HepG2 (cell line): Measurements from ENCODE around the gene RPEL1. TPM values are rescaled to one million over a fixed set of nuclear protein-coding genes. Genes with fewer than 3 reads are reported as not detected.

Source experiments
- ATAC-seq: fragments of 200-7000 bp; cut with Tn5 transposase; 3 replicates; pipeline ENCODE4 v1.9.1; 2020; ENCODE audit warnings: mild to moderate bottlenecking, moderate library complexity
- BruUV-seq: library from RNA; stranded (reverse); fragments of 400-500 nt; replicated peaks from 2 replicates; lab custom pipeline; 2021; lab: Mats Ljungman, UMichigan
- CTCF ChIA-PET: fragments of 300-600 bp; formaldehyde crosslinking; extraction: SDS; loops from one replicate; lab custom pipeline; 2021; ENCODE audit warnings: low total read pairs, inconsistent platforms, low intra/inter-chr PET ratio; lab: Yijun Ruan, JAX
- POLR2A ChIA-PET: fragments of 350-600 bp; sonication (Branson Sonifier 250); formaldehyde crosslinking; loops from one replicate; lab custom pipeline; 2020; ENCODE audit warnings: antibody characterized with exemption, inconsistent platforms; lab: Yijun Ruan, JAX
- DNase-seq: peaks from one replicate; pipeline ENCODE4 v3.0.0-alpha.2; 2015; ENCODE audit warnings: low spot score
- FAIRE-seq: peaks from 3 replicates; lab custom pipeline; 2011; peaks lifted over from hg19 to GRCh38; lab: Jason Lieb, UNC
- H2AFZ ChIP-seq: one replicate; pipeline ENCODE4 v1.6.1; 2011; ENCODE audit warnings: low read length, inconsistent platforms
- H3K27ac ChIP-seq: fragments of 300-600 bp; 3 replicates; pipeline ENCODE4 v1.8.0; 2011; ENCODE audit warnings: mixed run types, mild to moderate bottlenecking, mixed read lengths, low read length, inconsistent platforms; ENCODE audit not compliant: insufficient read depth; ENCODE audit errors: extremely low read length
- H3K27me3 ChIP-seq, 2 experiments: fragments of 200-600 bp in 1 of 2; 2 replicates in 1 of 2; 3 replicates in 1 of 2; pipeline versions ENCODE4 v1.6.0 to v1.8.0; 2011; ENCODE audit warnings: low read length in 2 of 2, mild to moderate bottlenecking in 2 of 2, moderate library complexity in 2 of 2, inconsistent platforms in 1 of 2; ENCODE audit not compliant: insufficient read depth in 2 of 2, control insufficient read depth in 1 of 2
- H3K36me3 ChIP-seq, 2 experiments: fragments of 200-600 bp in 1 of 2; replicated peaks in 1 of 2; 2 replicates in 1 of 2; 3 replicates in 1 of 2; pipeline versions ENCODE4 v1.5.1 to v1.8.0; 2011; ENCODE audit warnings: low read length in 2 of 2, inconsistent platforms in 1 of 2; ENCODE audit not compliant: insufficient read depth in 2 of 2, control insufficient read depth in 1 of 2
- H3K4me1 ChIP-seq: 2 replicates; pipeline ENCODE4 v1.5.1; 2012; ENCODE audit warnings: low read length, inconsistent platforms; ENCODE audit not compliant: insufficient read depth
- H3K4me2 ChIP-seq: 2 replicates; pipeline ENCODE4 v1.6.0; 2011; ENCODE audit warnings: low read depth, low read length, inconsistent platforms
- H3K4me3 ChIP-seq, 3 experiments: fragments of 200-600 bp in 1 of 3; sonication (generic), shearing (Covaris generic) in 1 of 3; replicated peaks in 1 of 3; 2 replicates each; pipeline ENCODE4 v1.5.1; 2011 to 2016; ENCODE audit warnings: low read length in 3 of 3, inconsistent platforms in 2 of 3, low read depth in 2 of 3, mild to moderate bottlenecking in 2 of 3, control low read depth in 1 of 3, mixed read lengths in 1 of 3; ENCODE audit not compliant: insufficient read depth in 1 of 3
- H3K79me2 ChIP-seq: one replicate; pipeline ENCODE4 v1.6.1; 2011; ENCODE audit warnings: low read length, inconsistent platforms; ENCODE audit not compliant: insufficient read depth
- H3K9ac ChIP-seq: 2 replicates; pipeline ENCODE4 v1.6.0; 2011; ENCODE audit warnings: mild to moderate bottlenecking, low read depth, low read length, inconsistent platforms; ENCODE audit not compliant: insufficient read depth
- H3K9me3 ChIP-seq: 2 replicates; pipeline ENCODE4 v1.5.1; 2012; ENCODE audit warnings: mild to moderate bottlenecking, low read length
- H4K20me1 ChIP-seq: 2 replicates; pipeline ENCODE4 v1.6.0; 2011; ENCODE audit warnings: inconsistent platforms, mild to moderate bottlenecking, low read length, moderate library complexity; ENCODE audit not compliant: insufficient read depth
- CHCHD3 ChIP-seq: sonication (generic); formaldehyde crosslinking; IDR thresholded peaks from 2 replicates; pipeline ENCODE4 v1.8.0; 2022; ENCODE audit warnings: mild to moderate bottlenecking, missing genetic modification reagents, moderate library complexity
- HOXA3 ChIP-seq: sonication (generic); formaldehyde crosslinking; IDR thresholded peaks from 2 replicates; pipeline ENCODE4 v1.5.0; 2020; ENCODE audit warnings: missing genetic modification reagents
- JUNB ChIP-seq: sonication (generic); formaldehyde crosslinking; IDR thresholded peaks from 2 replicates; pipeline ENCODE4 v1.8.0; 2022; ENCODE audit warnings: missing genetic modification reagents, mild to moderate bottlenecking, borderline replicate concordance
- KAT7 ChIP-seq: IDR thresholded peaks from 2 replicates; pipeline ENCODE4 v1.6.1; 2018; ENCODE audit warnings: borderline replicate concordance, missing compliant biosample characterization
- KMT2B ChIP-seq: IDR thresholded peaks from 2 replicates; pipeline ENCODE4 v1.6.1; 2016; ENCODE audit warnings: missing genetic modification reagents, missing compliant biosample characterization
- NFE2L1 ChIP-seq: sonication (generic); formaldehyde crosslinking; IDR thresholded peaks from 2 replicates; pipeline ENCODE4 v1.4.0; 2020; ENCODE audit warnings: missing genetic modification reagents, mild to moderate bottlenecking, borderline replicate concordance
- NR2F2 ChIP-seq: IDR thresholded peaks from 2 replicates; pipeline ENCODE4 v1.6.1; 2012; ENCODE audit warnings: low read depth, inconsistent platforms, borderline replicate concordance
- RXRB ChIP-seq: IDR thresholded peaks from 2 replicates; pipeline ENCODE4 v1.6.1; 2016; ENCODE audit warnings: borderline replicate concordance, missing genetic modification reagents, missing compliant biosample characterization
- ZFP62 ChIP-seq: sonication (generic); formaldehyde crosslinking; IDR thresholded peaks from 2 replicates; pipeline ENCODE4 v1.4.0; 2020; ENCODE audit warnings: missing genetic modification reagents
- ZNF136 ChIP-seq: sonication (generic); formaldehyde crosslinking; IDR thresholded peaks from 2 replicates; pipeline ENCODE4 v1.8.1; 2022; ENCODE audit warnings: low read depth, mild to moderate bottlenecking, moderate library complexity, missing genetic modification reagents
- WGBS: methylation state at CpG from one replicate; pipeline ENCODE4 v1.1.6; 2017; ENCODE audit warnings: low lambda C conversion rate; 5-methylcytosine and 5-hydroxymethylcytosine counted together
- in situ Hi-C: cut with HindIII; loops from 2 replicates; pipeline ENCODE4 v1.10.0; 2017; ENCODE audit warnings: low pct_unique_long_range_greater_than_20kb; ENCODE audit not compliant: extremely low pct_ligation_motif_present
- intact Hi-C: fragments of 100-400 bp; cut with micrococcal nuclease; formaldehyde crosslinking; loops from one replicate; pipeline ENCODE4 v1.10.0; 2022; ENCODE audit not compliant: unreplicated experiment
- polyA plus RNA-seq, 8 experiments: library from polyadenylated mRNA; depleted of rRNA in 3 of 8; stranded (reverse) in 7 of 8; unstranded in 1 of 8; fragments of >200 nt; fragmentation: Illumina TruSeq in 4 of 8; extraction: Trizol in 4 of 8; gene quantifications; 2 replicates each; pipeline versions ENCODE4 v1.2.1 to v1.2.3, GENCODE V29; 2011 to 2016; ENCODE audit warnings: low read depth in 4 of 8, missing spikeins in 1 of 8, mixed read lengths in 1 of 8; ENCODE audit not compliant: insufficient read depth in 1 of 8
- total RNA-seq, 5 experiments: library from RNA; depleted of rRNA; stranded (reverse); fragments of >200 nt; fragmentation: Illumina TruSeq; extraction: Trizol; gene quantifications; 2 replicates each; pipeline ENCODE4 v1.2.3, GENCODE V29; 2016; ENCODE audit warnings: low read depth in 1 of 5
- TF ChIP-seq, protein P1 (sequence below): sonication (generic); formaldehyde crosslinking; IDR thresholded peaks from 2 replicates; pipeline ENCODE4 v1.4.0; 2020; ENCODE audit warnings: missing genetic modification reagents
- TF ChIP-seq, protein P2 (sequence below): IDR thresholded peaks from 2 replicates; pipeline ENCODE4 v1.6.1; 2012; ENCODE audit warnings: inconsistent platforms
- TF ChIP-seq, protein P3 (sequence below): sonication (generic); formaldehyde crosslinking; IDR thresholded peaks from 2 replicates; pipeline ENCODE4 v1.4.0; 2020; ENCODE audit warnings: missing genetic modification reagents
- TF ChIP-seq, protein P4 (sequence below): sonication (generic); formaldehyde crosslinking; conservative IDR thresholded peaks from 2 replicates; pipeline ENCODE4 v1.4.0; 2020; ENCODE audit warnings: missing genetic modification reagents

RPEL1 gene
- total and polyA plus RNA-seq, 2 of the 13 experiments (the other 11 are each of a cell fraction or from before 2014, with no cell fraction given) = 0.04 to 0.07 TPM

DNA sequence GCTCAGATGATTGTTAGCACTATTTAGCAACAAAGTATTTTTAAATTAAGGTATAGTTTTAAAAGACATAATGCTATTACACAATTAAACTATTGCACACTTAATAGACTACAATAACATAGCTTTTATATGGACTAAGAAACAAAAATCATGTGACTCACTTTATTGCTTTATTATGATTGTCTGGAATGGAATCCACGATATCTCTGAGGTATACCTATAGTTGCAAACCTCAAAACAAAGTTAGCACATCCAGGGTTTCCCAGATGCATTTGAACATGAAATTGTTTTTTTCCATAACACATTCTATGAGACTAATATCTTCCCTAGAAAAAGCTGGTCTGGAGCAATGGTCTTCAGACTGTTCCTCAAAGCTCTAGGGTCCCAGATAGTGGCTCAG, 18.3 kb upstream of the RPEL1 start:
- Histone ChIP-seq H3K27me3 (no peaks in the 10 kb centered on the region), H3K27ac (no peak overlapping the region), H3K36me3 (no peaks in the 10 kb centered on the region), H3K79me2 (no peaks in the 10 kb centered on the region), H3K4me3 (no peak overlapping the region), H3K4me1 (peaks cover 57% of the 10 kb centered on the region), H3K9me3 (peaks cover 18% of the 10 kb centered on the region), H3K9ac (no peak overlapping the region), H4K20me1 (no peaks in the 10 kb centered on the region), H3K4me2 (no peak overlapping the region), H2AFZ (no peak overlapping the region)
- no peak for ATAC-seq
- WGBS = 88% methylated on average over 1 of the region's 1 CpG
- no peak for DNase-seq
- ChIA-PET POLR2A (interaction anchor here (1.1 to 1.8 kb wide), 2 partner anchors 11 to 35 kb away, joined by 3 read pairs; no protein-coding TSS in a partner anchor), CTCF (no interaction called here)
- TF ChIP-seq JUNB (CRISPR knock-in tag) (0 out of 2 replicates have a peak, but pooled peaks have one; percentile 5), NFE2L1 (no peak)
- intact Hi-C loops = no loop called here
- in situ Hi-C loops = no loop called here
- BruUV-seq = no TSS peak
- no peak for FAIRE-seq

DNA sequence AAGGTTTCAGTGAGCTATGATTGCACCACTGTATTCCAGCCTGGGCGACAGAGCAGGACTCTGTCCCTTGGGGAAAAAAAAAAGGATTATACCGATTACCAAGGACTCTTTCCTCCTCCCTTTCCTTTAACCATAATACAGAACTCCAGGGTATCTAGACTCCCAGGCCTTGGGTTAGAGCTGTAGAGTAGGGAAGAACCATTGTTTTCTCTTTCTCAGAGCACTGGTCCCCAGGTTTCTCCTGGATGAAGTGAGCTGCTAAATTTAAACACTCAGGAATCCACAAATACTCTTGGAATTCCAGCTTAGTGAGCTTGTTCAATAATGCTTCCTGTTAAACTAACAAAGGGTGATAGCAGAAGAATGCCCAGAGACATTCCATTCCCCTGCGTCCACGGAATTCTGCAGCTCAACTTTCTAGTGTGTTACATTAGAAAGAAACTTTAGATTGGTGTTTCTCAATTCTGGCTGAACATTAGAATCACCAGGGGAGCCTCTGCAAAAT, 14.6 kb upstream of the RPEL1 start:
- FAIRE-seq (peak; percentile 80), ATAC-seq (peak; percentile 91), DNase-seq (peak; percentile 95)
- 3% methylated on average over 4 of the region's 4 CpGs for WGBS
- in situ Hi-C loops = no loop called here
- Histone ChIP-seq H2AFZ (no peak overlapping the region), H3K9me3 (no peaks in the 10 kb centered on the region), H3K4me3 (peak overlapping the region in 1 of 3 experiments; percentile 23; a peak in 1 of 6 replicates), H3K4me1 (peaks cover 71% of the 10 kb centered on the region), H3K4me2 (peak overlapping the region; percentile 49), H4K20me1 (no peaks in the 10 kb centered on the region), H3K9ac (peak overlapping the region; percentile 51; the same call in 1 of the 2 replicates), H3K79me2 (no peaks in the 10 kb centered on the region), H3K36me3 (no peaks in the 10 kb centered on the region), H3K27me3 (no peaks in the 10 kb centered on the region), H3K27ac (peak overlapping the region; percentile 81)
- intact Hi-C loops = no loop called here
- CTCF ChIA-PET = no interaction called here
- BruUV-seq = no TSS peak
- POLR2A ChIA-PET = interaction anchor here (0.7 to 6.3 kb wide), 13 partner anchors 8 to 313 kb away, joined by 3 to 65 read pairs (median 5); partner anchors contain the start of genes CNNM2 and NT5C2
- TF ChIP-seq NR2F2 = peak; percentile 39; the same call in 1 of the 2 replicates
- TF ChIP-seq, protein P1, sequence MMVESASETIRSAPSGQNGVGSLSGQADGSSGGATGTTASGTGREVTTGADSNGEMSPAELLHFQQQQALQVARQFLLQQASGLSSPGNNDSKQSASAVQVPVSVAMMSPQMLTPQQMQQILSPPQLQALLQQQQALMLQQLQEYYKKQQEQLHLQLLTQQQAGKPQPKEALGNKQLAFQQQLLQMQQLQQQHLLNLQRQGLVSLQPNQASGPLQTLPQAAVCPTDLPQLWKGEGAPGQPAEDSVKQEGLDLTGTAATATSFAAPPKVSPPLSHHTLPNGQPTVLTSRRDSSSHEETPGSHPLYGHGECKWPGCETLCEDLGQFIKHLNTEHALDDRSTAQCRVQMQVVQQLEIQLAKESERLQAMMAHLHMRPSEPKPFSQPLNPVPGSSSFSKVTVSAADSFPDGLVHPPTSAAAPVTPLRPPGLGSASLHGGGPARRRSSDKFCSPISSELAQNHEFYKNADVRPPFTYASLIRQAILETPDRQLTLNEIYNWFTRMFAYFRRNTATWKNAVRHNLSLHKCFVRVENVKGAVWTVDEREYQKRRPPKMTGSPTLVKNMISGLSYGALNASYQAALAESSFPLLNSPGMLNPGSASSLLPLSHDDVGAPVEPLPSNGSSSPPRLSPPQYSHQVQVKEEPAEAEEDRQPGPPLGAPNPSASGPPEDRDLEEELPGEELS (CRISPR knock-in tag) = peak; percentile 44; the same call in 1 of the 2 replicates
- TF ChIP-seq, protein P2, sequence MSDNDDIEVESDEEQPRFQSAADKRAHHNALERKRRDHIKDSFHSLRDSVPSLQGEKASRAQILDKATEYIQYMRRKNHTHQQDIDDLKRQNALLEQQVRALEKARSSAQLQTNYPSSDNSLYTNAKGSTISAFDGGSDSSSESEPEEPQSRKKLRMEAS = 0 out of 2 replicates have a peak, but pooled peaks have one; percentile 12
- 0 out of 2 replicates have a peak, but pooled peaks have one; percentile 38 for TF ChIP-seq KAT7
- no peak for TF ChIP-seq ZNF136 (CRISPR knock-in tag)
- TF ChIP-seq KMT2B = no peak
- no peak for TF ChIP-seq CHCHD3 (CRISPR knock-in tag)
- TF ChIP-seq ZFP62 (CRISPR knock-in tag) = no peak
- TF ChIP-seq RXRB (CRISPR knock-in tag) = peak; percentile 69; the same call in 1 of the 2 replicates
- TF ChIP-seq, protein P3, sequence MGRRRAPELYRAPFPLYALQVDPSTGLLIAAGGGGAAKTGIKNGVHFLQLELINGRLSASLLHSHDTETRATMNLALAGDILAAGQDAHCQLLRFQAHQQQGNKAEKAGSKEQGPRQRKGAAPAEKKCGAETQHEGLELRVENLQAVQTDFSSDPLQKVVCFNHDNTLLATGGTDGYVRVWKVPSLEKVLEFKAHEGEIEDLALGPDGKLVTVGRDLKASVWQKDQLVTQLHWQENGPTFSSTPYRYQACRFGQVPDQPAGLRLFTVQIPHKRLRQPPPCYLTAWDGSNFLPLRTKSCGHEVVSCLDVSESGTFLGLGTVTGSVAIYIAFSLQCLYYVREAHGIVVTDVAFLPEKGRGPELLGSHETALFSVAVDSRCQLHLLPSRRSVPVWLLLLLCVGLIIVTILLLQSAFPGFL = no peak
- TF ChIP-seq, protein P4, sequence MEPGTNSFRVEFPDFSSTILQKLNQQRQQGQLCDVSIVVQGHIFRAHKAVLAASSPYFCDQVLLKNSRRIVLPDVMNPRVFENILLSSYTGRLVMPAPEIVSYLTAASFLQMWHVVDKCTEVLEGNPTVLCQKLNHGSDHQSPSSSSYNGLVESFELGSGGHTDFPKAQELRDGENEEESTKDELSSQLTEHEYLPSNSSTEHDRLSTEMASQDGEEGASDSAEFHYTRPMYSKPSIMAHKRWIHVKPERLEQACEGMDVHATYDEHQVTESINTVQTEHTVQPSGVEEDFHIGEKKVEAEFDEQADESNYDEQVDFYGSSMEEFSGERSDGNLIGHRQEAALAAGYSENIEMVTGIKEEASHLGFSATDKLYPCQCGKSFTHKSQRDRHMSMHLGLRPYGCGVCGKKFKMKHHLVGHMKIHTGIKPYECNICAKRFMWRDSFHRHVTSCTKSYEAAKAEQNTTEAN (CRISPR knock-in tag) = no peak
- TF ChIP-seq HOXA3 (CRISPR knock-in tag) = no peak
